ENCODE data around the gene G3BP1. TPM values are rescaled to one million over a fixed set of nuclear protein-coding genes. Genes with fewer than 3 reads are reported as not detected.

Gene G3BP1
- total RNA-seq, 2 donors from 2014 or later, result 57.1 to 60.9 TPM

DNA sequence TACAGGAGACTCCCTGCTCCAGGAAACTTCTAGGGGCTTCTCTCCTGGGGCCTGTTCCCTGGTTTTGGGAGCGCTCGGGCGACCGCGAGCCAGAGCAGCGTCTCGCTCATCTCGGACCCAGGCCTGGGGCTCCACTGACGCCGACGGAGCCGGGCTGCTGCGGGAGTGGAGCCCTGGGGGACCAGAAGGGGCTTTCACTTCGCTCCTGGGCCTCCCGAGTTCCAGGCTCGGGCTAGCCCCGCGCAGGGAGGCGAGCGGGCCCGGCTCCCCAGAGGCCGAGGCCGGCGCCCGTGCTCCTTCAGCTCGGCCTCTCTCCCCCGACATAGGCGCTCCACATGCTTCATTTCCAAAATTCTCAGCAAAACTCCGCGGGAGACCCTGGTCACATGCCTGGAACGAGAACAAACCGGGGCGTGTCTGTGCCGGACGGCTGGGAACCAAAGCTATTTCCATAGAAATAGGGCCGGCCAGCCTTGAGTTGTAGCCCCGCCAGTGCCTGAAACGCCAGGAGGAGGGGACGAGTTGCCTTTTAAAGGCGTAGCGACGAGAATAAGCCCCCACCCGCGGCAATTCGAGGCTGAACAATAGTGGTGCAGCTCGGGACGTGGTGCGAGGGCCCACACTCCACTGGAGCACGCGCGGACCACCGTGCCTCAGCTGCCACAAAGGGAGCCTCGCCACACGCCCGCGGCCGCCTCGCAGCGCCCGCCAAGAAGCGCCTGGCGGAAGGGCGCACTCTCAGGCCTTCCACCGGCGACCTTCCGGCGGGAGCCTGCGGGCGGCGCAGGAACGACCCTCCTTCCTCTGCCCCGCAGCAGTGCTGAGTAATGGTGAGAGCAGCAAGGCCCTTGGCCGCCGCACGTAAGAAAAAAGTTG is 1.1 kb upstream of the G3BP1 start:
- TF ChIP-seq, protein P1, sequence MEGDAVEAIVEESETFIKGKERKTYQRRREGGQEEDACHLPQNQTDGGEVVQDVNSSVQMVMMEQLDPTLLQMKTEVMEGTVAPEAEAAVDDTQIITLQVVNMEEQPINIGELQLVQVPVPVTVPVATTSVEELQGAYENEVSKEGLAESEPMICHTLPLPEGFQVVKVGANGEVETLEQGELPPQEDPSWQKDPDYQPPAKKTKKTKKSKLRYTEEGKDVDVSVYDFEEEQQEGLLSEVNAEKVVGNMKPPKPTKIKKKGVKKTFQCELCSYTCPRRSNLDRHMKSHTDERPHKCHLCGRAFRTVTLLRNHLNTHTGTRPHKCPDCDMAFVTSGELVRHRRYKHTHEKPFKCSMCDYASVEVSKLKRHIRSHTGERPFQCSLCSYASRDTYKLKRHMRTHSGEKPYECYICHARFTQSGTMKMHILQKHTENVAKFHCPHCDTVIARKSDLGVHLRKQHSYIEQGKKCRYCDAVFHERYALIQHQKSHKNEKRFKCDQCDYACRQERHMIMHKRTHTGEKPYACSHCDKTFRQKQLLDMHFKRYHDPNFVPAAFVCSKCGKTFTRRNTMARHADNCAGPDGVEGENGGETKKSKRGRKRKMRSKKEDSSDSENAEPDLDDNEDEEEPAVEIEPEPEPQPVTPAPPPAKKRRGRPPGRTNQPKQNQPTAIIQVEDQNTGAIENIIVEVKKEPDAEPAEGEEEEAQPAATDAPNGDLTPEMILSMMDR (IDR thresholded peaks at IDR 0.05), result no peak
- Histone ChIP-seq H3K27me3 (no peaks in the 10 kb centered on the region), H3K4me3 (peak overlapping the region; percentile 50 to 65), H3K9me3 (no peaks in the 10 kb centered on the region), H3K27ac (peak overlapping the region; percentile 96 to 98), H3K36me3 (no peaks in the 10 kb centered on the region), H3K4me1 (peaks cover 0 to 35% of the 10 kb centered on the region in 2 donors)
- DNase-seq (ENCODE audit: low spot score), result peak; percentile 88

DNA sequence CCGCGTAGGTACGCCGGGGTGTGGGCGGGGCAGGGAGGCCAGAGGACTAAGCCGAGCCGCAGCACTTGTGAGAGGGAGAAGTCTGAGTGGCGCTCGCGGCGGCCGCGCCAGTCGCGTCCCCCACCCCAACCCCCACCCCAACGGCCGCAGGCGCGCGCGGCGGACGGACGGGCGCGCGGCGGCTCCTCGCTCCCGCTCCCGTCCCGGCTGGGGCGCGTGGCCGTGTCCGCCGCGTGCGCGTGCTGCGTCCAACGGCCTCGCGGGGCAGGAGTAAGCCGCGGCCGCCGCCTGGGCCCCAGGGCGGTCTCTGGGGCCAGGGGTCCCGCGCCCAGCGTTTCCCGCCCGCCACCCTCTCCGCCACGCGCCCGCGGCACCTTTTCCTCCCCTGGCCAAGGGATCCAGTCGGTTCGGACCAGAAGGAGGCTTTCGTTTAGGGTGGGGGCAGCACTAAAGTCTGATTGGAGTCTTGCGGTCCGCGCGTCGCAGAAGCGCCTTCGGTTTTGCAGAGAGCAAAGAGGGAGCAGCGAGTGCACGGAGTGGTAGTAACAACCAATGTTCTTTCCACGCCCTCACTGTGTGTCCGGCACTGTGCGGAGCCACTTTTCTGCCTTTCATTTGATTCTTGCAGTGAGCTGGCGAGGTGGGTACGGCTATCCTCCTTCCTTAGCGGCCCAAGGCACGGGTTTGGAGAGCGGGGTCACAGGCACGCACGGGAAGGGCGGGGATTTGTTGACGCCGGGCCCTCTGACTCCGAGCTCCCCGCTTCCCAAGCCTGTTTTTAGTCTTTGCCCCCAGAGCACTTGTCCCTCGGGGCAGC is 483 bp downstream of the G3BP1 start:
- Histone ChIP-seq H3K36me3 (no peaks in the 10 kb centered on the region), H3K27ac (peak overlapping the region; percentile 87 to 93), H3K4me3 (peak overlapping the region; percentile 70 to 75), H3K9me3 (no peaks in the 10 kb centered on the region), H3K4me1 (peaks cover 0 to 51% of the 10 kb centered on the region in 2 donors), H3K27me3 (no peaks in the 10 kb centered on the region)
- TF ChIP-seq, protein P1 (IDR thresholded peaks at IDR 0.05), result no peak
- DNase-seq (ENCODE audit: low spot score), result peak; percentile 65

DNA sequence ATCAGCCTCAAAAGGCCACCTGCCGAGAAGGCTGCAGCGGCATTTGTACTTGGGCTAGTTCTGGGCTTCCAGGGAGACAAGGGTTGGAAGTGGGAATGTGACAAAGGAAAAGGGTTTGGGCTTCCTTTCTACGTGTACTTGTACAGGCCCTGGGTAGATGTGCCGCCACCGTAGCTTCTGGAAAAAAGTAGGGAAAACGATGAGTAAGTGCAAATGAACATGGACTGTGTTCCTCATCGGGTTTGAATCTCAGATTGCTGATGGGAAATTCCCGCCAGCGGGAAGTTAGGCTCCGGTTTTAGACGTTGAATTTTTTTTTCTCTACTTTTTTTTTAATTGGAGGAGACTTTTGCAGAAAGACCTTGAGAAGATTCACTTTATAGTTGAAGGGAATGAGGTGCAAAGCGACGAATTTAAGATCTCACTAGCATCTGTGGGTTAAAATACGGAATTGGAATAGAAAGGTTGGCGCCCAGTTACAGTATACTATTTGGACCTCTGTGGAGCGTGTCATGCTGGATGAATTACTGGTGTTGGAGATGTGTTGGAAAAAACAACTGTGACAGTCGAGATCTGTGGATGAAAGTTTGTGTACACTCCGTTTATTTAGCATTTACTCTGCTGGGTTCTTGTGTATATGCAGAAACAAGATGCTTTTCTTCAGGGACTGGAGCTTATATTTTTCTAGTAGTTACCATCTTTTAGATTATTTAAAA is 1.2 kb downstream of the G3BP1 start:
- H3K36me3 ChIP-seq, result no peaks in the 10 kb centered on the region
- TF ChIP-seq, protein P1 (IDR thresholded peaks at IDR 0.05), result no peak
- DNase-seq (ENCODE audit: low spot score), result no peak
- no peaks in the 10 kb centered on the region for H3K9me3 ChIP-seq
- H3K27me3 ChIP-seq, result no peaks in the 10 kb centered on the region
- peaks cover 0 to 59% of the 10 kb centered on the region in 2 donors for H3K4me1 ChIP-seq
- H3K4me3 ChIP-seq, result peak overlapping the region; percentile 70 to 75
- peak overlapping the region; percentile 87 to 93 for H3K27ac ChIP-seq

DNA sequence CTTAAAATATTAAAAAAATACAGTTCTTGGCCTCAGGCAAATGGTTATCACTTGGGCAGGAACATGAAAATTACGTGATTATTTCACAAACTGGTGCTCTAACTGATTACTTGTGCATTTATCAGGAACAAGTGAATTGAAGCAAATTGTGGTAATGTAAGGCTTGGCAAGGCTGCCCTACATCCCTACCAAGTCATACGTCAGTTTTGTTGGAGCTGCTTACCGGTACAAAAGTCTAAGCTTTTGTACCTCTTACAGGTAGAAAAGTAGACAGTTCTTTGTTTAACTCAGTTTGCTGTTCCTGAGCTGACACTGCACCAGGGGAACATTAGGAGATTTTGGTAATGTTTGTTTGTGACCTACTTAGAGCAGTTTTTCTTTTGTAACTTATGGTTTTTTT is 2.2 kb downstream of the G3BP1 start:
- peak overlapping the region; percentile 16 to 70 for H3K4me3 ChIP-seq
- no peaks in the 10 kb centered on the region for H3K27me3 ChIP-seq
- TF ChIP-seq, protein P1 (IDR thresholded peaks at IDR 0.05), result no peak
- H3K27ac ChIP-seq, result peak overlapping the region in 1 of 2 donors; percentile 87
- no peak for DNase-seq (ENCODE audit: low spot score)
- H3K36me3 ChIP-seq, result no peaks in the 10 kb centered on the region
- H3K9me3 ChIP-seq, result no peaks in the 10 kb centered on the region
- peaks cover 0 to 66% of the 10 kb centered on the region in 2 donors for H3K4me1 ChIP-seq

DNA sequence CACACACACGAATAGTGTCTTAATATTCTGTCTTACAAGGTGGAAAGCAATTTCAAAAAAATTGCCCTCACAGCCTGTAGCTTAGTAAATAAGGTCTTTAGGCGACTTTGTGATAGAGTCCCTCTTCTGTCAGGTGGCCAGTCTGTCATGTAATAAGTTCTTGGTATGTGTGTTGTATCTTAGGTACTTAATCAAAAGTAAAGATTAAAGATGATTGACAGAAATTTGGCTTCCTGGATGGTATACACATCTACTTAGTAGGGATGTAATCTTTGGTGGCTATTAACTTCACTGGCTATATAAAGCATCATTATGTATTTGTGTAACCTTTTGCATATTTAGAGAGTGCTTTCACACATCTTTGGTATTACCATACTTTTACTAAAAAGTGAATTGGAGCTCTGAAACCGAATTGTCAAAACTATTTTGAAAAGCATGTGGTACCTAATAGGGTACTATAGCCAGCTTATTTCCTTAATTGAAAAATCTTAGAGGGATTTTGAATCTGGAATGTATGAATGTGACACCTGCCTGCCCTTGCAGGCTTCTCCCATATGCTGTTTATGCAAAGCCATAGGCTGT is 3.4 kb downstream of the G3BP1 start:
- Histone ChIP-seq H3K36me3 (no peaks in the 10 kb centered on the region), H3K4me3 (no peak overlapping the region), H3K27ac (no peak overlapping the region), H3K9me3 (no peaks in the 10 kb centered on the region), H3K27me3 (no peaks in the 10 kb centered on the region), H3K4me1 (peaks cover 0 to 73% of the 10 kb centered on the region in 2 donors)
- no peak for DNase-seq (ENCODE audit: low spot score)
- TF ChIP-seq, protein P1 (IDR thresholded peaks at IDR 0.05), result no peak
